Measurements from ENCODE around the gene SOCS1.

SOCS1 gene

DNA sequence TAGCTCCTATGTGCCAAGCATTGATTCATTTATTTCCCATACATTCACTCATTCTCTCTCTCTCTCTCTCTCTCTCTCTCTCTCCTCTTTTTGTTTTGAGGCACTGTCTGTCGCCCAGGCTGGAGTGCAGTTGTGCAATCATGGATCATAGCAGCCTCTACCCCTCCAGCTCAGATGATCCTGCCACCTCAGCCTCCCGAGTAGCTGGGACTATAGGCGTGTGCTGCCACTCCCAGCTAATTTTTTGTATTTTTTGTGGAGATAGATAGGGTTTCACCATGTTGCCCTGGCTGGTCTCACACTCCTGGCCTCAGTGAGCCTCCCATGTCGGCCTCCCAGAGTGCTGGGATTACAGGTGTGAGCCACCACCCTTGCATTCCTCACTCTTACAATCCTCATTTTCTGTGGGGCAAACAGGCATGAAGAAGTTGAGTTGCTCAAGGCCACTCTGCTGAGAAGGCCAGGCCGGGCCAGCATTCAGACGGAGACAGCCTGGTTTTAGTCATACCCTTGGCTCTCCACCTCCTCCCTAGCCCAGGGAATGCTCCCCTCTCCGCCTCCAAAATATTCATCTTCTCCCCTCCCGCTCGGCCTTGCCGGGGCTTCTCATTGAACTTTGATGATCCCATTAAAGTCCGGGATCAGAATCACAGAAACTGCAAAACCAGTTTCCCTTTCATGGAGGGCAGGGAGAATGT, 21.0 kb upstream of the SOCS1 start:
- no peaks in the 10 kb centered on the region for H4K20me1 ChIP-seq
- no peak overlapping the region for H3K4me2 ChIP-seq
- H3K27me3 ChIP-seq = no peaks in the 10 kb centered on the region
- H3K4me3 ChIP-seq = no peak overlapping the region
- TF ChIP-seq Cebpa-rat (IDR thresholded peaks at IDR 0.05) = no peak
- H3K27ac ChIP-seq = no peak overlapping the region
- peaks cover 6 to 9% (median 8%) of the 10 kb centered on the region in 10 experiments; a peak in 11 of 20 replicates for H3K4me1 ChIP-seq
- H3K36me3 ChIP-seq = no peaks in the 10 kb centered on the region
- H3K9me3 ChIP-seq (replicated peaks in 1 of 11) = no peaks in the 10 kb centered on the region
- no peak overlapping the region for H3K9ac ChIP-seq

DNA sequence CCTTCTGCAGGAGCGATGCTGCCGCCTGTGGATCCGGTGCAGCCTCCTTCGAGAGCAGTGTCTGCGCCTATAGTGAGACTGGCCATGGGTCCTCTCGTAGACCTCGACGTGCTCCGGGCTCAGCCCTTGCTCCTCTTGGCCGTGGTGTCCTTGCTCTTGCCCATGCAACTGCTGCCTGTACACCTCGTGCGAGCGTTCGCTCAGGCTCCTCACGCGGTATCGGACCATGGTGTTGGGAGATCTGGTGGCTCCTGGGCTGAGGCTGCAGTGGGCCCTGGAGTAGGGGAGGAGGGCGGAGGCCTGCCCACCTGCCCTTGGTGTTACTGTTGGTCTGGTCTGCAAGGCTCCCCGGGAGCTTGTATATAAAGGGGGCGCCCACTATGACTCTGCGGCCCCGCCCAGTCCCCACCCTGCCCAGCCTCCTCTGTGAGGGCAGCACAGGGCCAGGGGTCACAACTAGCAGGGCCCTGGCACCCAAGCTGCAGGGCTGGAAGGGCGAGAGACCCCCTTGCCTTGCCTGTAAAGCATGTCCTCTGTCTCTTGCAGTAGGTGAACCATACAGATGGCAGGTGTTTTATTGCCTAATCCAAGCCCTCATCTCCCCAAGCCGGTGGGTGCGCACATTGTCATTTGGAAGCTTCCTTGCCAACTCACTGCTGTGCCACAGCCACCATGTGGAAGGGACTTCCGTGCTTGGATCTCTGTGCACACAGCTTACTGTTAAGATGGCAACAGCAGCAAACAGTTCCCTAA, 20.3 kb upstream of the SOCS1 start, which contains the start of gene PRM2:
PRM2 (minus strand) TSS at position 338 of the 753 bp plus-strand sequence; CDS start at position 228, 110 bp downstream.
- no peak within 1 kb of the TSS for H3K4me2 ChIP-seq
- peaks cover 6 to 9% (median 8%) of the 10 kb centered on the region in 10 experiments; a peak in 11 of 20 replicates for H3K4me1 ChIP-seq
- H4K20me1 ChIP-seq = no peaks in the 10 kb centered on the region
- no peak within 1 kb of the TSS for H3K4me3 ChIP-seq
- no peaks in the 10 kb centered on the region for H3K36me3 ChIP-seq
- TF ChIP-seq Cebpa-rat (IDR thresholded peaks at IDR 0.05) = no peak
- no peaks in the 10 kb centered on the region for H3K9me3 ChIP-seq (replicated peaks in 1 of 11)
- no peaks in the 10 kb centered on the region for H3K27me3 ChIP-seq
- no peak within 1 kb of the TSS for H3K27ac ChIP-seq
- H3K9ac ChIP-seq = no peak within 1 kb of the TSS

DNA sequence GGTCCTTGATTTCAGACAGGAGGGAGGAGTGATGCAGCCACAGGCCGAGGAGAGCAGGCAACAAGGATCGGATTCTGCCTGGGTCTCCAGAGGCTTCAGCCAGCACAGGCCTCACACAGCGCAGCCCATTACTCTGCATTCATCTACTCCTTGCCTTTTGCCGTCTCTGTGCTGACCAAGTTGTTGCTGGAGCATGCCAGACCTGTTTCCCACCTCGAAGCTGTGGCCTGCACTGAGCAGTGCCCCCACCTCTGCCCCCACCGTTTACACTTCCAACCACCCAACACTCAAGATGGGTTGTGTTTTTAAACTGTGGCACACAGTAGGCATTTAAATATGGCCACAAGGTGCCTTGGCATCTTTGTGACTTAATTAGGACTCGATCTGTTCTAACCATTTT, 19.0 kb upstream of the SOCS1 start:
- Histone ChIP-seq H3K9ac (no peak overlapping the region), H3K4me3 (no peak overlapping the region), H3K4me1 (peaks cover 6 to 9% (median 8%) of the 10 kb centered on the region in 10 experiments; a peak in 11 of 20 replicates), H3K9me3 (replicated peaks in 1 of 11) (no peaks in the 10 kb centered on the region), H3K4me2 (no peak overlapping the region), H4K20me1 (no peaks in the 10 kb centered on the region), H3K36me3 (no peaks in the 10 kb centered on the region), H3K27me3 (no peaks in the 10 kb centered on the region), H3K27ac (no peak overlapping the region)
- no peak for TF ChIP-seq Cebpa-rat (IDR thresholded peaks at IDR 0.05)

DNA sequence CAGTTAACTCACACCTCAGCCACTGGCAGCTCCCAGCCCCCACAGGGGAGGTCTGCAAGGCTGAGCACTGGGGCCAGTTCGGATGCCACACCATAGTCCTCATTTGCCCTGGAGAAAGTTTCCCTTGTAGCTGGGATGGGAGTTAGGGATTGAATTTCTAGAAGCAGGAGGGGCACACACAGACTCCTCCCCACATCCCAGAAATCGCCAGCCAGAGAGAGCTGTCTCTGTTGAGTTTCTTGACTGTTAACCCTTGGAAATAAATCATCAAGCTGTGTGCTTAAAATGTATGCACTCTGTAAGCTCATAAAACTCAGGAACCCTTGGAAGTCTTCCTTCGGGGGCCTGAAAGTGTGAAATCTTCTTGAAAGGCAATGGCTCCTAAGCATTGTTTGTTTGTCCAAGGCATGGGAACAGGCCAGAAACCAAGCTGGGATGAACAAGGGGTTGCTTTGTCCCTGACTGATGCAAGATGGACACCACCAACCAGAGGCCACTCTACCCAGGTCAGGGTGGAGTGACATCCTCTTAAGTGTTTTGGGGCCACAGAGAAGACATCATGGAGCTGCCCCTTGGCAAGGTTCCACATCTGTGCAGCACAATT, 17.8 kb upstream of the SOCS1 start:
- Histone ChIP-seq H3K9ac (no peak overlapping the region), H4K20me1 (no peaks in the 10 kb centered on the region), H3K4me2 (no peak overlapping the region), H3K36me3 (no peaks in the 10 kb centered on the region), H3K9me3 (replicated peaks in 1 of 11) (no peaks in the 10 kb centered on the region), H3K4me1 (peaks cover 0 to 2% (median under 1%) of the 10 kb centered on the region in 10 experiments; a peak in 7 of 20 replicates), H3K4me3 (no peak overlapping the region), H3K27ac (no peak overlapping the region), H3K27me3 (no peaks in the 10 kb centered on the region)
- no peak for TF ChIP-seq Cebpa-rat (IDR thresholded peaks at IDR 0.05)

GRCh38 chr16:11272921-11273720, 17.1 kb upstream of the SOCS1 start, which contains the start of gene PRM3:
Gene PRM3, minus strand, starts transcription at chr16:11273629. Its CDS starts 34 bp downstream, at chr16:11273595.
- no peak within 1 kb of the TSS for H3K27ac ChIP-seq
- no peaks in the 10 kb centered on the region for H3K9me3 ChIP-seq (replicated peaks in 1 of 11)
- no peak within 1 kb of the TSS for H3K4me2 ChIP-seq
- H3K4me3 ChIP-seq = no peak within 1 kb of the TSS
- no peaks in the 10 kb centered on the region for H3K4me1 ChIP-seq
- H4K20me1 ChIP-seq = no peaks in the 10 kb centered on the region
- no peaks in the 10 kb centered on the region for H3K27me3 ChIP-seq
- H3K9ac ChIP-seq = no peak within 1 kb of the TSS
- H3K36me3 ChIP-seq = no peaks in the 10 kb centered on the region
- TF ChIP-seq Cebpa-rat (IDR thresholded peaks at IDR 0.05) = no peak

GRCh38 chr16:11272484-11272883, 16.5 kb upstream of the SOCS1 start:
- Histone ChIP-seq H3K4me3 (no peak overlapping the region), H3K4me2 (no peak overlapping the region), H3K27ac (no peak overlapping the region), H4K20me1 (no peaks in the 10 kb centered on the region), H3K9ac (no peak overlapping the region), H3K27me3 (no peaks in the 10 kb centered on the region), H3K4me1 (no peaks in the 10 kb centered on the region), H3K36me3 (no peaks in the 10 kb centered on the region), H3K9me3 (replicated peaks in 1 of 11) (no peaks in the 10 kb centered on the region)
- TF ChIP-seq Cebpa-rat (IDR thresholded peaks at IDR 0.05) = no peak

- no peak overlapping the region for H3K27ac ChIP-seq
- peaks cover 0 to 6% (median 0%) of the 10 kb centered on the region in 10 experiments; a peak in 5 of 20 replicates for H3K4me1 ChIP-seq
- H3K9me3 ChIP-seq (replicated peaks in 1 of 11) = no peaks in the 10 kb centered on the region
- H4K20me1 ChIP-seq = no peaks in the 10 kb centered on the region
- no peak overlapping the region for H3K9ac ChIP-seq
- no peak for TF ChIP-seq Cebpa-rat (IDR thresholded peaks at IDR 0.05)
- no peaks in the 10 kb centered on the region for H3K27me3 ChIP-seq
- no peak overlapping the region for H3K4me3 ChIP-seq
- H3K4me2 ChIP-seq = no peak overlapping the region
- no peaks in the 10 kb centered on the region for H3K36me3 ChIP-seq
These were observed 15.6 kb upstream of the SOCS1 start for GRCh38 chr16:11271610-11272009.

DNA sequence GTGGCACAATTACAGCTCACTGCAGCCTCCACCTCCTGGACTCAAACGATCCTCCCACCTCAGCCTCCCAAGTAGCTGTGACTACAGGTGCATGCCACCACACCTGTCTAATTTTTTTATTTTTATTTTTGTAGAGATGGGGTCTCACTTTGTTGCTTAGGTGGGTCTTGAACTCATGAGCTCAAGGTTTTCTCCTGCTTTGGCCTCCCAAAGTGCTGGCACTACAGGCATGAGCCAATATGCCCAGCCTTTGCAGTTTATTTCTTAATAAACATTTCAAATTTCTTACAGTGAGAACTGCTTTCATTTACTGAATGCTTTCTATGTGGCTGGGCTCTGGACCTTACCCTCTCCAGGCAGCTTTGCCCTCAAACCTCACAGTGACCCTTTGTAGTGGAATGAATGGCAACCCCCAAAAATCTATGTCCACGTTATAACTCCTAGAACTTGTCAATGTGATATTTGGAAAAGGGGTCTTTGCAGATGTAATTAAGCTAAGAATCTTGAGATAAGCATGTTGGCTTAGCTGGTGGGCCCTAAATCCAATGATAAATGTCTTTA, 14.7 kb upstream of the SOCS1 start:
- no peak overlapping the region for H3K4me2 ChIP-seq
- H4K20me1 ChIP-seq = no peaks in the 10 kb centered on the region
- H3K27me3 ChIP-seq = no peaks in the 10 kb centered on the region
- no peak overlapping the region for H3K9ac ChIP-seq
- no peak overlapping the region for H3K27ac ChIP-seq
- no peak for TF ChIP-seq Cebpa-rat (IDR thresholded peaks at IDR 0.05)
- H3K4me3 ChIP-seq = no peak overlapping the region
- H3K4me1 ChIP-seq = peaks cover 0 to 7% (median 2%) of the 10 kb centered on the region in 10 experiments; a peak in 6 of 20 replicates
- no peaks in the 10 kb centered on the region for H3K9me3 ChIP-seq (replicated peaks in 1 of 11)
- no peaks in the 10 kb centered on the region for H3K36me3 ChIP-seq
